HepG2 (cell line): Measurements from ENCODE around the gene DHRS1. TPM values are rescaled to one million over a fixed set of nuclear protein-coding genes. Genes with fewer than 3 reads are reported as not detected.

ENCODE experiments used
- CCAR2 ChIP-seq: fragments of 200-400 bp; formaldehyde crosslinking; optimal IDR thresholded peaks from 2 replicates; pipeline ENCODE3; 2018; ENCODE audit warnings: low read depth, mild to moderate bottlenecking, low read length, moderate library complexity
- CTCF ChIP-seq: sonication (generic); formaldehyde crosslinking; IDR thresholded peaks from 2 replicates; pipeline ENCODE4 v1.5.0; 2020; ENCODE audit warnings: mild to moderate bottlenecking, missing genetic modification reagents, moderate library complexity
- FOXP1 ChIP-seq, 2 experiments: fragments of 450-650 bp in 1 of 2; IDR thresholded peaks; 2 replicates each; pipeline ENCODE4 v1.6.1; 2017 to 2018; ENCODE audit warnings: antibody characterized with exemption in 1 of 2
- HINFP ChIP-seq: sonication (generic); formaldehyde crosslinking; IDR thresholded peaks from 2 replicates; pipeline ENCODE4 v1.4.0; 2020; ENCODE audit warnings: low read depth, mild to moderate bottlenecking, missing genetic modification reagents
- MEF2D ChIP-seq: sonication (generic); formaldehyde crosslinking; IDR thresholded peaks from 2 replicates; pipeline ENCODE4 v1.5.1; 2020; ENCODE audit warnings: mild to moderate bottlenecking, missing genetic modification reagents
- MLX ChIP-seq: IDR thresholded peaks from 2 replicates; pipeline ENCODE4 v1.6.1; 2016
- NFRKB ChIP-seq: fragments of 450-650 bp; IDR thresholded peaks from 2 replicates; pipeline ENCODE4 v1.6.1; 2017
- NFYB ChIP-seq: sonication (generic); formaldehyde crosslinking; IDR thresholded peaks from 2 replicates; pipeline ENCODE4 v1.4.0; 2020; ENCODE audit warnings: missing genetic modification reagents
- RFX5 ChIP-seq: IDR thresholded peaks from 2 replicates; pipeline ENCODE4 v1.6.1; 2011; ENCODE audit warnings: low read depth, low read length, improper control_type of control experiment
- RFXAP ChIP-seq: sonication (generic); formaldehyde crosslinking; IDR thresholded peaks from 2 replicates; pipeline ENCODE4 v1.4.0; 2020; ENCODE audit warnings: missing genetic modification reagents, borderline replicate concordance
- SMC3 ChIP-seq: IDR thresholded peaks from 2 replicates; pipeline ENCODE4 v1.6.1; 2011; ENCODE audit warnings: low read length, improper control_type of control experiment
- TRIM22 ChIP-seq: fragments of 450-650 bp; IDR thresholded peaks from 2 replicates; pipeline ENCODE4 v1.6.1; 2017
- ZNF30 ChIP-seq: sonication (generic); formaldehyde crosslinking; IDR thresholded peaks from 2 replicates; pipeline ENCODE4 v1.5.0; 2020; ENCODE audit warnings: mild to moderate bottlenecking, missing genetic modification reagents
- ZNF354B ChIP-seq: sonication (generic); formaldehyde crosslinking; IDR thresholded peaks from 2 replicates; pipeline ENCODE4 v1.8.0; 2022; ENCODE audit warnings: mild to moderate bottlenecking, missing genetic modification reagents
- ZNF362 ChIP-seq: sonication (generic); formaldehyde crosslinking; IDR thresholded peaks from 2 replicates; pipeline ENCODE4 v1.4.0; 2020; ENCODE audit warnings: missing genetic modification reagents, mild to moderate bottlenecking, borderline replicate concordance
- ZNF577 ChIP-seq: sonication (generic); formaldehyde crosslinking; IDR thresholded peaks from 2 replicates; pipeline ENCODE4 v1.4.0; 2020; ENCODE audit warnings: mild to moderate bottlenecking, low read depth, missing genetic modification reagents, borderline replicate concordance
- ZNF710 ChIP-seq: sonication (generic); formaldehyde crosslinking; IDR thresholded peaks from 2 replicates; pipeline ENCODE4 v1.5.0; 2020; ENCODE audit warnings: mild to moderate bottlenecking, missing genetic modification reagents, borderline replicate concordance
- polyA plus RNA-seq, 8 experiments: library from polyadenylated mRNA; depleted of rRNA in 3 of 8; stranded (reverse) in 7 of 8; unstranded in 1 of 8; fragments of >200 nt; fragmentation: Illumina TruSeq in 4 of 8; extraction: Trizol in 4 of 8; gene quantifications; 2 replicates each; pipeline versions ENCODE4 v1.2.1 to v1.2.3, GENCODE V29; 2011 to 2016; ENCODE audit warnings: low read depth in 4 of 8, missing spikeins in 1 of 8, mixed read lengths in 1 of 8; ENCODE audit not compliant: insufficient read depth in 1 of 8
- total RNA-seq, 5 experiments: library from RNA; depleted of rRNA; stranded (reverse); fragments of >200 nt; fragmentation: Illumina TruSeq; extraction: Trizol; gene quantifications; 2 replicates each; pipeline ENCODE4 v1.2.3, GENCODE V29; 2016; ENCODE audit warnings: low read depth in 1 of 5

Gene DHRS1
- total and polyA plus RNA-seq, 2 of the 13 experiments (the other 11 are each of a cell fraction or from before 2014, with no cell fraction given) = 49.8 to 60.8 TPM

- no peak for TF ChIP-seq HINFP (CRISPR knock-in tag)
- no peak for TF ChIP-seq RFXAP (CRISPR knock-in tag)
- TF ChIP-seq TRIM22 = no peak
- TF ChIP-seq ZNF354B = 0 out of 2 replicates have a peak, but pooled peaks have one; percentile 8
- no peak for TF ChIP-seq NFRKB
- TF ChIP-seq RFX5 = no peak
- TF ChIP-seq ZNF362 (CRISPR knock-in tag) = peak; percentile 10; the same call in 1 of the 2 replicates
- TF ChIP-seq MLX (CRISPR knock-in tag) = peak; percentile 50; the same call in 1 of the 2 replicates
- TF ChIP-seq NFYB (CRISPR knock-in tag) = no peak
- no peak for TF ChIP-seq CCAR2
- no peak for TF ChIP-seq ZNF30 (CRISPR knock-in tag)
- peak; percentile 40; the same call in 1 of the 2 replicates for TF ChIP-seq ZNF710
- no peak for TF ChIP-seq CTCF (CRISPR knock-in tag)
- TF ChIP-seq FOXP1 (IDR thresholded peaks at IDR 0.05) = no peak
- no peak; the same call in 1 of the 2 replicates for TF ChIP-seq FOXP1 (CRISPR knock-in tag; IDR thresholded peaks at IDR 0.05)
- no peak for TF ChIP-seq ZNF577 (CRISPR knock-in tag)
- TF ChIP-seq MEF2D (CRISPR knock-in tag) = peak; percentile 65; the same call in 1 of the 2 replicates
- TF ChIP-seq SMC3 = no peak
Measured at GRCh38 chr14:24252289-24253124, 47.1 kb downstream of the DHRS1 start (continued).
